Omental fat pad (tissue), 4 donors: ENCODE measurements around the gene TENT5A. TPM values are rescaled to one million over a fixed set of nuclear protein-coding genes. Genes with fewer than 3 reads are reported as not detected.
"Not testable (repeated sequence)": the region's sequence is repeated elsewhere in the genome, so short reads cannot be mapped to it uniquely, and the experiment has no call there.

Experiments used
- ATAC-seq: fragments of 150-250 bp; one replicate; pipeline ENCODE4 v1.9.1; 2016; ENCODE audit warnings: mild to moderate bottlenecking, moderate library complexity; ENCODE audit not compliant: low FRiP score
- DNase-seq: peaks from one replicate; pipeline ENCODE4 v3.0.0-alpha.2; 2019; ENCODE audit warnings: low spot score
- CTCF ChIP-seq, 3 donors: fragments of 450-650 bp; IDR thresholded peaks; one replicate each; pipeline ENCODE4 v1.5.1; 2016 to 2017; ENCODE audit warnings: antibody characterized with exemption in 3 of 3, mild to moderate bottlenecking in 3 of 3, moderate library complexity in 2 of 3
- total RNA-seq, 4 donors: library from RNA; depleted of rRNA; stranded (reverse); fragments of >200 nt; gene quantifications; one replicate each; pipeline ENCODE4 v1.1.0, GENCODE V29; 2016

The TENT5A gene
- total RNA-seq, 4 donors from 2014 or later = 15.1 to 33.9 (median 20.8) TPM

- DNase-seq = no peak
- no peak for TF ChIP-seq CTCF (IDR thresholded peaks at IDR 0.05)
Measured at GRCh38 chr6:81786150-81786549, 33.7 kb upstream of the TENT5A start.

GRCh38 chr6:81785377-81785776 lies 32.9 kb upstream of the TENT5A start:
- ATAC-seq (no peak), DNase-seq (no peak)
- no peak for TF ChIP-seq CTCF (IDR thresholded peaks at IDR 0.05)

More at GRCh38 chr6:81786150-81786549, 33.7 kb upstream of the TENT5A start:
- ATAC-seq = no peak

GRCh38 chr6:81783893-81784292 lies 31.4 kb upstream of the TENT5A start:
- DNase-seq = no peak
- ATAC-seq = no peak
- TF ChIP-seq CTCF (IDR thresholded peaks at IDR 0.05) = no peak

- no peak for TF ChIP-seq CTCF (IDR thresholded peaks at IDR 0.05)
- ATAC-seq (no peak), DNase-seq (no peak)
Measured at GRCh38 chr6:81781624-81782023, 29.1 kb upstream of the TENT5A start.

- no peak for DNase-seq
- no peak for TF ChIP-seq CTCF (IDR thresholded peaks at IDR 0.05)
- ATAC-seq = no peak
Measured at GRCh38 chr6:81777586-81778268, 25.2 kb upstream of the TENT5A start.

GRCh38 chr6:81776219-81776618 lies 23.7 kb upstream of the TENT5A start:
- DNase-seq, ATAC-seq: not testable (repeated sequence)

GRCh38 chr6:81774542-81774941 lies 22.1 kb upstream of the TENT5A start:
- DNase-seq = no peak
- no peak for TF ChIP-seq CTCF (IDR thresholded peaks at IDR 0.05)
- ATAC-seq = no peak
